A549 (cell line): ENCODE measurements around the gene DEGS1.

ENCODE experiments used
- EP300 ChIP-seq, 2 experiments: fragments of >200 bp; sonication (Bioruptor Twin); formaldehyde crosslinking; IDR thresholded peaks; 2 replicates in 1 of 2; 3 replicates in 1 of 2; pipeline ENCODE4 v1.6.1; 2016 to 2017
- FOSL2 ChIP-seq, 2 experiments: fragments of 450-650 bp in 1 of 2; fragments of >200 bp in 1 of 2; sonication (Bioruptor Twin) in 1 of 2; formaldehyde crosslinking; IDR thresholded peaks; 2 replicates each; pipeline versions ENCODE4 v1.5.0 to v1.6.1; 2016 to 2020; ENCODE audit warnings: mild to moderate bottlenecking in 1 of 2, moderate library complexity in 1 of 2
- HOXA7 ChIP-seq: fragments of 250-450 bp; sonication (Bioruptor Pico); IDR thresholded peaks from 2 replicates; pipeline ENCODE4 v1.5.0; 2020; ENCODE audit warnings: mild to moderate bottlenecking, moderate library complexity
- MYC ChIP-seq: IDR thresholded peaks from 2 replicates; pipeline ENCODE4 v1.6.1; 2012; ENCODE audit warnings: mild to moderate bottlenecking, inconsistent platforms, low read length, improper control_type of control experiment, borderline replicate concordance
- POLR2A ChIP-seq: IDR thresholded peaks from 2 replicates; pipeline ENCODE4 v1.6.1; 2012; ENCODE audit warnings: mild to moderate bottlenecking, low read length
- RAD21 ChIP-seq, 2 experiments: fragments of >200 bp in 1 of 2; sonication (Bioruptor Twin) in 1 of 2; formaldehyde crosslinking in 1 of 2; IDR thresholded peaks in 1 of 2; conservative IDR thresholded peaks in 1 of 2; 2 replicates in 1 of 2; 3 replicates in 1 of 2; pipeline ENCODE4 v1.6.1; 2012 to 2018; ENCODE audit warnings: inconsistent platforms in 1 of 2
- RFX5 ChIP-seq: fragments of 450-650 bp; IDR thresholded peaks from 2 replicates; pipeline ENCODE4 v1.7.1; 2014; ENCODE audit warnings: antibody characterized with exemption, mild to moderate bottlenecking, moderate library complexity
- SMC3 ChIP-seq: fragments of >200 bp; sonication (Bioruptor Twin); formaldehyde crosslinking; IDR thresholded peaks from 3 replicates; pipeline ENCODE4 v1.6.1; 2018; ENCODE audit warnings: inconsistent platforms
- TP53 ChIP-seq: fragments of 250-450 bp; sonication (Bioruptor Pico); IDR thresholded peaks from 2 replicates; pipeline ENCODE4 v1.5.0; 2021; ENCODE audit warnings: mild to moderate bottlenecking, moderate library complexity
- TF ChIP-seq, protein P1 (sequence below): fragments of >200 bp; sonication (Bioruptor Twin); formaldehyde crosslinking; IDR thresholded peaks from 3 replicates; pipeline ENCODE4 v1.5.1; 2016
- TF ChIP-seq, protein P2 (sequence below): fragments of 150-350 bp; IDR thresholded peaks from 2 replicates; pipeline ENCODE4 v1.6.1; 2014; ENCODE audit warnings: low read depth, mild to moderate bottlenecking, low read length

DNA sequence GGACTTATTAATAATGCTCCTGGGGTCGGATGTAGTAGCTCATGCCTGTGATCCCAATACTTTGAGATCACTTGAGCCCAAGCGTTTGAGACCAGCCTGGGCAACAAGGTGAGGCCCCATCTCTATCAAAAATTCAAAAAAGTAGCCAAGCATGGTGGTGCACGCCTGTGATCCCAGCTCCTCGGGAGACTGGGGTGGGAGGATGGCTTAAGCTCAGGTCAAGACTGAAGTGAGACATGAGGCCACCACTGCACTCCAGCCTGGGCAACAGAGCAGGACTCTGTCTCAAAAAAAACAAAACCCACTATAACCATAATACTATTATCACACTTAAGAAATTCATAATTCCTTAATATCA is 1.6 kb upstream of the DEGS1 start:
- no peak for TF ChIP-seq POLR2A
- TF ChIP-seq, protein P1, sequence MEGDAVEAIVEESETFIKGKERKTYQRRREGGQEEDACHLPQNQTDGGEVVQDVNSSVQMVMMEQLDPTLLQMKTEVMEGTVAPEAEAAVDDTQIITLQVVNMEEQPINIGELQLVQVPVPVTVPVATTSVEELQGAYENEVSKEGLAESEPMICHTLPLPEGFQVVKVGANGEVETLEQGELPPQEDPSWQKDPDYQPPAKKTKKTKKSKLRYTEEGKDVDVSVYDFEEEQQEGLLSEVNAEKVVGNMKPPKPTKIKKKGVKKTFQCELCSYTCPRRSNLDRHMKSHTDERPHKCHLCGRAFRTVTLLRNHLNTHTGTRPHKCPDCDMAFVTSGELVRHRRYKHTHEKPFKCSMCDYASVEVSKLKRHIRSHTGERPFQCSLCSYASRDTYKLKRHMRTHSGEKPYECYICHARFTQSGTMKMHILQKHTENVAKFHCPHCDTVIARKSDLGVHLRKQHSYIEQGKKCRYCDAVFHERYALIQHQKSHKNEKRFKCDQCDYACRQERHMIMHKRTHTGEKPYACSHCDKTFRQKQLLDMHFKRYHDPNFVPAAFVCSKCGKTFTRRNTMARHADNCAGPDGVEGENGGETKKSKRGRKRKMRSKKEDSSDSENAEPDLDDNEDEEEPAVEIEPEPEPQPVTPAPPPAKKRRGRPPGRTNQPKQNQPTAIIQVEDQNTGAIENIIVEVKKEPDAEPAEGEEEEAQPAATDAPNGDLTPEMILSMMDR, result no peak
- no peak for TF ChIP-seq EP300 (IDR thresholded peaks at IDR 0.05)
- no peak for TF ChIP-seq RFX5
- TF ChIP-seq SMC3, result no peak
- TF ChIP-seq FOSL2 (IDR thresholded peaks at IDR 0.05), result no peak
- TF ChIP-seq FOSL2 (CRISPR knock-in tag; IDR thresholded peaks at IDR 0.05), result no peak
- TF ChIP-seq, protein P2, sequence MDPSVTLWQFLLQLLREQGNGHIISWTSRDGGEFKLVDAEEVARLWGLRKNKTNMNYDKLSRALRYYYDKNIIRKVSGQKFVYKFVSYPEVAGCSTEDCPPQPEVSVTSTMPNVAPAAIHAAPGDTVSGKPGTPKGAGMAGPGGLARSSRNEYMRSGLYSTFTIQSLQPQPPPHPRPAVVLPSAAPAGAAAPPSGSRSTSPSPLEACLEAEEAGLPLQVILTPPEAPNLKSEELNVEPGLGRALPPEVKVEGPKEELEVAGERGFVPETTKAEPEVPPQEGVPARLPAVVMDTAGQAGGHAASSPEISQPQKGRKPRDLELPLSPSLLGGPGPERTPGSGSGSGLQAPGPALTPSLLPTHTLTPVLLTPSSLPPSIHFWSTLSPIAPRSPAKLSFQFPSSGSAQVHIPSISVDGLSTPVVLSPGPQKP, result no peak
- TF ChIP-seq MYC, result no peak
- TF ChIP-seq HOXA7 (CRISPR knock-in tag), result no peak
- TF ChIP-seq TP53 (CRISPR knock-in tag), result no peak
- no peak for TF ChIP-seq RAD21 (conservative IDR thresholded peaks at IDR 0.05 in 1 of 2, IDR thresholded peaks at IDR 0.05 in 1 of 2)
